Naive thymus-derived CD4-positive, alpha-beta T cell (primary cell): ENCODE data around the gene NT5E. TPM values are rescaled to one million over a fixed set of nuclear protein-coding genes. Genes with fewer than 3 reads are reported as not detected.
"Not testable (repeated sequence)": the region's sequence is repeated elsewhere in the genome, so short reads cannot be mapped to it uniquely, and the experiment has no call there.

ENCODE experiments used
- ATAC-seq: fragments of 150-1000 bp; cut with Tn5 transposase; 2 replicates; pipeline ENCODE4 v1.10.0; 2021; ENCODE audit warnings: mild to moderate bottlenecking, moderate library complexity
- CTCF ChIA-PET: fragments of 350-600 bp; sonication (Branson Sonifier 250); formaldehyde crosslinking; loops from one replicate; lab custom pipeline; 2021; ENCODE audit warnings: antibody characterized with exemption; lab: Charles Lee
- POLR2A ChIA-PET: fragments of 350-600 bp; sonication (Branson Sonifier 250); formaldehyde crosslinking; loops from one replicate; lab custom pipeline; 2021; ENCODE audit warnings: antibody characterized with exemption, inconsistent platforms; lab: Charles Lee
- DNase-seq, 9 donors: peaks; one replicate each; pipeline versions ENCODE4 v3.0.0 to v3.0.0-alpha.2; 2020 to 2022; ENCODE audit warnings: mixed read lengths in 1 of 9
- H3K27ac ChIP-seq: one replicate; pipeline ENCODE4 v1.7.0; 2013; ENCODE audit warnings: mild to moderate bottlenecking, low read depth, low read length, moderate library complexity
- H3K27me3 ChIP-seq, 2 donors: one replicate each; pipeline ENCODE4 v1.7.0; 2013; ENCODE audit warnings: low read length in 2 of 2, mild to moderate bottlenecking in 2 of 2, moderate library complexity in 2 of 2; ENCODE audit not compliant: control insufficient read depth in 2 of 2, insufficient read depth in 2 of 2
- H3K36me3 ChIP-seq, 3 experiments: 1 replicate in 2 of 3; 2 replicates in 1 of 3; pipeline ENCODE4 v1.7.0; 2013; ENCODE audit warnings: low read length in 3 of 3, mild to moderate bottlenecking in 3 of 3, moderate library complexity in 1 of 3; ENCODE audit not compliant: insufficient read depth in 3 of 3, control insufficient read depth in 2 of 3
- H3K4me1 ChIP-seq, 2 donors: one replicate each; pipeline ENCODE4 v1.7.0; 2013; ENCODE audit warnings: low read length in 2 of 2, mild to moderate bottlenecking in 2 of 2, moderate library complexity in 1 of 2; ENCODE audit not compliant: control insufficient read depth in 2 of 2, insufficient read depth in 2 of 2
- H3K4me3 ChIP-seq: 2 replicates; pipeline ENCODE4 v1.7.0; 2013; ENCODE audit warnings: mild to moderate bottlenecking, low read length
- H3K9me3 ChIP-seq, 3 experiments: 1 replicate in 2 of 3; 2 replicates in 1 of 3; pipeline ENCODE4 v1.7.0; 2013; ENCODE audit warnings: low read length in 3 of 3; ENCODE audit not compliant: control insufficient read depth in 2 of 3
- H3K27ac Mint-ChIP-seq, 9 donors: one replicate each; pipeline ENCODE4 v1.8.0; 2020 to 2022; ENCODE audit warnings: mixed read lengths in 9 of 9, mild to moderate bottlenecking in 8 of 9, moderate library complexity in 5 of 9, inconsistent platforms in 2 of 9
- H3K27me3 Mint-ChIP-seq, 5 donors: one replicate each; pipeline ENCODE4 v1.8.0; 2021 to 2022; ENCODE audit warnings: mixed read lengths in 5 of 5, mild to moderate bottlenecking in 1 of 5
- H3K36me3 Mint-ChIP-seq, 5 donors: one replicate each; pipeline ENCODE4 v1.8.0; 2020 to 2022; ENCODE audit warnings: mixed read lengths in 5 of 5, mild to moderate bottlenecking in 3 of 5, inconsistent platforms in 1 of 5
- H3K4me1 Mint-ChIP-seq, 7 donors: one replicate each; pipeline ENCODE4 v1.8.0; 2020 to 2022; ENCODE audit warnings: mixed read lengths in 7 of 7, mild to moderate bottlenecking in 3 of 7, inconsistent platforms in 1 of 7
- H3K4me3 Mint-ChIP-seq, 10 donors: one replicate each; pipeline ENCODE4 v1.8.0; 2020 to 2022; ENCODE audit warnings: mild to moderate bottlenecking in 10 of 10, mixed read lengths in 10 of 10, moderate library complexity in 6 of 10, inconsistent platforms in 2 of 10
- H3K9me3 Mint-ChIP-seq, 11 donors: one replicate each; pipeline ENCODE4 v1.8.0; 2020 to 2022; ENCODE audit warnings: mixed read lengths in 11 of 11, mild to moderate bottlenecking in 4 of 11, inconsistent platforms in 1 of 11, moderate library complexity in 1 of 11
- intact Hi-C, 2 donors: fragments of 100-400 bp; cut with micrococcal nuclease; formaldehyde crosslinking; loops; one replicate each; pipeline ENCODE4 v1.15.1; 2023
- polyA plus RNA-seq, 2 donors: library from polyadenylated mRNA; unstranded; fragments of 300-500 nt; fragmentation: Illumina TruSeq; gene quantifications; one replicate each; pipeline ENCODE4 v1.2.3, GENCODE V29; 2021
- total RNA-seq, 6 experiments: library from RNA in 5 of 6; stranded (reverse) in 5 of 6; gene quantifications; 1 replicate in 5 of 6; 2 replicates in 1 of 6; pipeline ENCODE4 v1.2.3 and lab custom pipeline; 2021 to 2026

NT5E gene
- total and polyA plus RNA-seq, 7 experiments from 2014 or later = 1.5 to 29.3 (median 3.7) TPM

GRCh38 chr6:85496856-85497255, 47.0 kb downstream of the NT5E start:
- Mint-ChIP-seq H3K27me3 (no peaks in the 10 kb centered on the region), H3K27ac (no peak overlapping the region), H3K36me3 (peaks cover 9 to 42% (median 25%) of the 10 kb centered on the region in 5 donors), H3K4me1 (peaks cover 3 to 17% (median 8%) of the 10 kb centered on the region in 7 donors), H3K9me3 (peaks cover 5 to 23% (median 11%) of the 10 kb centered on the region in 11 donors), H3K4me3 (no peak overlapping the region)
- no peak overlapping the region for H3K4me3 ChIP-seq
- no peak overlapping the region for H3K27ac ChIP-seq
- ChIA-PET POLR2A (no interaction called here), CTCF (interaction anchor here (1.2 kb wide), 1 partner anchor 14 kb away, joined by 4 read pairs; no protein-coding TSS in a partner anchor)
- intact Hi-C loops = no loop called here
- peaks cover 0 to 8% of the 10 kb centered on the region in 2 donors for H3K4me1 ChIP-seq
- H3K9me3 ChIP-seq = no peaks in the 10 kb centered on the region
- no peak for ATAC-seq
- DNase-seq = no peak
- no peaks in the 10 kb centered on the region for H3K27me3 ChIP-seq
- H3K36me3 ChIP-seq = no peaks in the 10 kb centered on the region

GRCh38 chr6:85498596-85499258, 48.8 kb downstream of the NT5E start:
- Histone ChIP-seq H3K4me1 (peaks cover 0 to 8% of the 10 kb centered on the region in 2 donors), H3K27me3 (no peaks in the 10 kb centered on the region), H3K4me3 (no peak overlapping the region), H3K9me3 (no peaks in the 10 kb centered on the region), H3K27ac (no peak overlapping the region), H3K36me3 (no peaks in the 10 kb centered on the region)
- POLR2A ChIA-PET = no interaction called here
- no peaks in the 10 kb centered on the region for H3K27me3 Mint-ChIP-seq
- DNase-seq (no peak), ATAC-seq (no peak)
- H3K9me3 Mint-ChIP-seq = peaks cover 5 to 23% (median 11%) of the 10 kb centered on the region in 11 donors
- peaks cover 3 to 17% (median 8%) of the 10 kb centered on the region in 7 donors for H3K4me1 Mint-ChIP-seq
- intact Hi-C loops = no loop called here
- H3K27ac Mint-ChIP-seq = peak overlapping the region in 1 of 9 donors; percentile 28
- CTCF ChIA-PET = interaction anchor here (1.0 kb wide), 1 partner anchor 15 kb away, joined by 3 read pairs; no protein-coding TSS in a partner anchor
- H3K4me3 Mint-ChIP-seq = no peak overlapping the region
- peaks cover 9 to 40% (median 39%) of the 10 kb centered on the region in 5 donors for H3K36me3 Mint-ChIP-seq

GRCh38 chr6:85506441-85507093, 56.7 kb downstream of the NT5E start:
- Histone ChIP-seq H3K4me3 (no peak overlapping the region), H3K27ac (no peak overlapping the region), H3K36me3 (peaks cover 0 to 22% (median 0%) of the 10 kb centered on the region in 3 experiments), H3K9me3 (no peaks in the 10 kb centered on the region), H3K27me3 (no peaks in the 10 kb centered on the region), H3K4me1 (no peaks in the 10 kb centered on the region)
- ATAC-seq (no peak), DNase-seq (no peak)
- ChIA-PET CTCF (no interaction called here), POLR2A (no interaction called here)
- Mint-ChIP-seq H3K27me3 (no peaks in the 10 kb centered on the region), H3K9me3 (no peaks in the 10 kb centered on the region), H3K4me3 (no peak overlapping the region), H3K4me1 (peaks cover 0 to 4% (median 0%) of the 10 kb centered on the region in 7 donors), H3K27ac (peak overlapping the region in 1 of 9 donors; percentile 17), H3K36me3 (peaks cover 13 to 57% (median 43%) of the 10 kb centered on the region in 5 donors)
- intact Hi-C loops = no loop called here

GRCh38 chr6:85516168-85516567, 66.3 kb downstream of the NT5E start:
- no peak overlapping the region for H3K27ac Mint-ChIP-seq

GRCh38 chr6:85524281-85524680, 74.4 kb downstream of the NT5E start:
- CTCF ChIA-PET = interaction anchor here (0.7 kb wide), 1 partner anchor 36 kb away, joined by 4 read pairs; no protein-coding TSS in a partner anchor

More at GRCh38 chr6:85516168-85516567, 66.3 kb downstream of the NT5E start:
- H3K9me3 ChIP-seq = no peaks in the 10 kb centered on the region
- H3K27me3 Mint-ChIP-seq = no peaks in the 10 kb centered on the region
- ChIA-PET POLR2A (no interaction called here), CTCF (no interaction called here)
- ATAC-seq (no peak), DNase-seq (no peak)
- peaks cover 5 to 29% (median 21%) of the 10 kb centered on the region in 3 experiments for H3K36me3 ChIP-seq
- no peak overlapping the region for H3K27ac ChIP-seq
- no peak overlapping the region for H3K4me3 Mint-ChIP-seq
- peaks cover 14 to 42% (median 40%) of the 10 kb centered on the region in 5 donors for H3K36me3 Mint-ChIP-seq
- H3K9me3 Mint-ChIP-seq = no peaks in the 10 kb centered on the region
- no peaks in the 10 kb centered on the region for H3K4me1 ChIP-seq
- intact Hi-C loops = no loop called here
- no peaks in the 10 kb centered on the region for H3K27me3 ChIP-seq
- no peak overlapping the region for H3K4me3 ChIP-seq
- no peaks in the 10 kb centered on the region for H3K4me1 Mint-ChIP-seq

DNA sequence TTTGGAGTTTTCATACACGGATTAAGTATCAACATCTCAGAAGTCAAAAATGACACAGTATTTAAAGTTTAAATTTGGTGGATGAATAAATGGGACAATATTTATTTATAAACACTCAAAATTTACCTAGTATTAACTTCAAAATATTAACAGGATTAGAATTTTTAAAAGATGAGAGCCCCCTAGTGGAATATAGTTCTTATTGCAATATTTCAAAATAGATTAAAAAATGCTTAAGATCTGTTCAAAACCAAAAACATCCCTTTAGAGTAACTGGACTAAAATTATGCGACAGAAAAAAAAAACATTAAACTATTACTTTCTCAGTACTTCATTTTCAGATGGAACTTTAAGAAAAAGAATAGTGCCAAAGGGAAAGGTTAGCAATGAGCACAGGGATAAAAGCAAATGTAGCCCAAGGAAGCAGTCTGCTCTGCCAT, 87.2 kb downstream of the NT5E start:
- Histone ChIP-seq H3K27me3 (no peaks in the 10 kb centered on the region), H3K4me3 (no peak overlapping the region), H3K4me1 (no peaks in the 10 kb centered on the region), H3K27ac (no peak overlapping the region), H3K36me3 (peaks cover 6 to 26% (median 8%) of the 10 kb centered on the region in 3 experiments), H3K9me3 (no peaks in the 10 kb centered on the region)
- H3K4me3 Mint-ChIP-seq = no peak overlapping the region
- H3K36me3 Mint-ChIP-seq = peaks cover 0 to 21% (median 4%) of the 10 kb centered on the region in 5 donors
- ATAC-seq = no peak
- ChIA-PET POLR2A (interaction anchor here (1.9 kb wide), 1 partner anchor 142 kb away, joined by 7 read pairs; no protein-coding TSS in a partner anchor), CTCF (interaction anchor here (0.6 to 1.3 kb wide), 5 partner anchors 11 to 168 kb away, joined by 3 to 9 read pairs (median 4); no protein-coding TSS in a partner anchor)
- peak in 3 of 9 donors; percentile 1 to 15 (median 4) for DNase-seq
- no peaks in the 10 kb centered on the region for H3K27me3 Mint-ChIP-seq
- H3K4me1 Mint-ChIP-seq = peaks cover 0 to 4% (median 0%) of the 10 kb centered on the region in 7 donors
- H3K9me3 Mint-ChIP-seq = no peaks in the 10 kb centered on the region
- intact Hi-C loops = loop anchor here (1.0 kb wide), 3 partner anchors 54 to 182 kb away; no protein-coding TSS in a partner anchor
- H3K27ac Mint-ChIP-seq = peak overlapping the region in 4 of 9 donors; percentile 25 to 68 (median 54)

More at GRCh38 chr6:85524281-85524680, 74.4 kb downstream of the NT5E start:
- ATAC-seq, H3K27me3 ChIP-seq, DNase-seq, H3K27me3 Mint-ChIP-seq, POLR2A ChIA-PET, H3K4me1 ChIP-seq, H3K27ac ChIP-seq, H3K9me3 Mint-ChIP-seq, H3K4me3 Mint-ChIP-seq, H3K27ac Mint-ChIP-seq, intact Hi-C loops, H3K9me3 ChIP-seq, H3K4me3 ChIP-seq: not testable (repeated sequence)
- H3K36me3 Mint-ChIP-seq = peaks cover 27 to 54% (median 40%) of the 10 kb centered on the region in 5 donors
- peaks cover 0 to 11% (median 0%) of the 10 kb centered on the region in 7 donors for H3K4me1 Mint-ChIP-seq
- H3K36me3 ChIP-seq = peaks cover 4 to 30% (median 10%) of the 10 kb centered on the region in 3 experiments
